Activated naive CD4-positive, alpha-beta T cell treated with anti-CD3 and anti-CD28 coated beads, Interleukin-2, amount 10 ng/mL, durations not matched to agents 7 days and 5 days (primary cell): ENCODE measurements around the gene TMEM61.

Source experiments
- CTCF ChIA-PET: fragments of 350-600 bp; sonication (Branson Sonifier 250); formaldehyde crosslinking; loops from one replicate; lab custom pipeline; 2021; ENCODE audit warnings: antibody characterized with exemption; lab: Charles Lee
- DNase-seq: peaks from one replicate; pipeline ENCODE4 v3.0.0-alpha.2; 2020
- H3K27ac Mint-ChIP-seq: one replicate; pipeline ENCODE4 v1.8.0; 2021; ENCODE audit warnings: mild to moderate bottlenecking, moderate library complexity, mixed read lengths
- H3K27me3 Mint-ChIP-seq: one replicate; pipeline ENCODE4 v1.8.0; 2021; ENCODE audit warnings: mild to moderate bottlenecking, mixed read lengths
- H3K36me3 Mint-ChIP-seq: one replicate; pipeline ENCODE4 v1.8.0; 2021; ENCODE audit warnings: mixed read lengths
- H3K4me1 Mint-ChIP-seq: one replicate; pipeline ENCODE4 v1.8.0; 2021; ENCODE audit warnings: mixed read lengths
- H3K4me3 Mint-ChIP-seq: one replicate; pipeline ENCODE4 v1.8.0; 2021; ENCODE audit warnings: mild to moderate bottlenecking, moderate library complexity, mixed read lengths
- H3K9me3 Mint-ChIP-seq: one replicate; pipeline ENCODE4 v1.8.0; 2021; ENCODE audit warnings: mixed read lengths

TMEM61 gene

GRCh38 chr1:54969879-54970278 is 10.5 kb upstream of the TMEM61 start:
- Mint-ChIP-seq H3K27me3 (peaks cover 50% of the 10 kb centered on the region), H3K4me1 (peaks cover 7% of the 10 kb centered on the region), H3K9me3 (no peaks in the 10 kb centered on the region), H3K27ac (no peak overlapping the region), H3K36me3 (no peaks in the 10 kb centered on the region), H3K4me3 (no peak overlapping the region)
- DNase-seq = no peak
- CTCF ChIA-PET = no interaction called here

- Mint-ChIP-seq H3K9me3 (no peaks in the 10 kb centered on the region), H3K27me3 (peaks cover 53% of the 10 kb centered on the region), H3K4me1 (peaks cover 5% of the 10 kb centered on the region), H3K27ac (no peak overlapping the region), H3K4me3 (no peak overlapping the region), H3K36me3 (no peaks in the 10 kb centered on the region)
- DNase-seq = no peak
- CTCF ChIA-PET = interaction anchor here (1.9 kb wide), 1 partner anchor 26 kb away, joined by 4 read pairs; no protein-coding TSS in a partner anchor
These were observed 9.5 kb upstream of the TMEM61 start for GRCh38 chr1:54970901-54971300.

- no peak for DNase-seq
- CTCF ChIA-PET = interaction anchor here (0.7 to 1.9 kb wide), 2 partner anchors 21 to 27 kb away, joined by 3 to 4 read pairs; no protein-coding TSS in a partner anchor
These were observed 9.1 kb upstream of the TMEM61 start for GRCh38 chr1:54971317-54971791.

GRCh38 chr1:54972436-54972835 is 8.0 kb upstream of the TMEM61 start:
- H3K36me3 Mint-ChIP-seq = no peaks in the 10 kb centered on the region
- DNase-seq = no peak
- H3K27ac Mint-ChIP-seq = no peak overlapping the region
- peaks cover 48% of the 10 kb centered on the region for H3K27me3 Mint-ChIP-seq
- no peak overlapping the region for H3K4me3 Mint-ChIP-seq
- H3K9me3 Mint-ChIP-seq = no peaks in the 10 kb centered on the region
- CTCF ChIA-PET = interaction anchor here (1.9 kb wide), 1 partner anchor 28 kb away, joined by 4 read pairs; no protein-coding TSS in a partner anchor
- H3K4me1 Mint-ChIP-seq = no peaks in the 10 kb centered on the region

More at GRCh38 chr1:54971317-54971791, 9.1 kb upstream of the TMEM61 start:
- Mint-ChIP-seq H3K27ac (no peak overlapping the region), H3K36me3 (no peaks in the 10 kb centered on the region), H3K4me1 (peaks cover under 1% of the 10 kb centered on the region), H3K4me3 (no peak overlapping the region), H3K9me3 (no peaks in the 10 kb centered on the region), H3K27me3 (peaks cover 51% of the 10 kb centered on the region)

DNA sequence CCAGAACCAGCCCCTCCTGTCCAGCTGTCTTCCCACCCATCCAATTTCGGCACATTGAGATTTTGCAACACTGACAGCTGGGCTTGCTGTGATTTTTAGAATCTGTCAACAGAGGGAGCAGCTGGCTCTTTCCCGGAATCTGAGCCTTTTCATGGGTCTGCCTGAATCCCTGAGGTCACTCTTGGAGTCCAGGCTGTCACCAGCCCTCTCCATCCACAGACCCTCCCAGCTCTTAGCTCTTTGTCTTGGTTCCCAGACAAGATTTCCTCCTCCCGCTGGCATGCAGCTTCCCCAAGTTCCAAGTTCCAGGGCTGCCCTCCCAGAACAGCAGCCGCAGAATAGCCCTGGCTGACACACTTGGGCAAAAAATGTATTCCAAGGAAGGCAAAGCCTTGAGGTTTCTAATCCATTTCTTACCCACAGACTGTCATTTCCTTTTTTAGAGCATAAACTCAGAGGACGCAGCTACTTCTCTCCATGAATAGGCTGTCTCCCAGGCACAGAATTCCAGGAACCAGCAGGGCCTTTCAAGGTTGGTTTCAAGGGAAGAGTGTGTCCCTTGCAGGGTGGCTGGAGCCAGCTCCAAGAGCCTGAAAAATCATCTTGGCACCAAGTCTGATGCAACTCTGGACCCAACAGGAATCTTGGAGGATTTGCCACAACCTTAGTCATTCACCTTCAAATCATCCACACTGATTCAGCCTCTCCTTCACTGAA is 7.1 kb upstream of the TMEM61 start:
- Mint-ChIP-seq H3K27ac (no peak overlapping the region), H3K4me1 (no peaks in the 10 kb centered on the region), H3K9me3 (no peaks in the 10 kb centered on the region), H3K27me3 (peaks cover 57% of the 10 kb centered on the region), H3K36me3 (no peaks in the 10 kb centered on the region), H3K4me3 (no peak overlapping the region)
- CTCF ChIA-PET = interaction anchor here (0.6 kb wide), 1 partner anchor 11 kb away, joined by 3 read pairs; no protein-coding TSS in a partner anchor
- no peak for DNase-seq

DNA sequence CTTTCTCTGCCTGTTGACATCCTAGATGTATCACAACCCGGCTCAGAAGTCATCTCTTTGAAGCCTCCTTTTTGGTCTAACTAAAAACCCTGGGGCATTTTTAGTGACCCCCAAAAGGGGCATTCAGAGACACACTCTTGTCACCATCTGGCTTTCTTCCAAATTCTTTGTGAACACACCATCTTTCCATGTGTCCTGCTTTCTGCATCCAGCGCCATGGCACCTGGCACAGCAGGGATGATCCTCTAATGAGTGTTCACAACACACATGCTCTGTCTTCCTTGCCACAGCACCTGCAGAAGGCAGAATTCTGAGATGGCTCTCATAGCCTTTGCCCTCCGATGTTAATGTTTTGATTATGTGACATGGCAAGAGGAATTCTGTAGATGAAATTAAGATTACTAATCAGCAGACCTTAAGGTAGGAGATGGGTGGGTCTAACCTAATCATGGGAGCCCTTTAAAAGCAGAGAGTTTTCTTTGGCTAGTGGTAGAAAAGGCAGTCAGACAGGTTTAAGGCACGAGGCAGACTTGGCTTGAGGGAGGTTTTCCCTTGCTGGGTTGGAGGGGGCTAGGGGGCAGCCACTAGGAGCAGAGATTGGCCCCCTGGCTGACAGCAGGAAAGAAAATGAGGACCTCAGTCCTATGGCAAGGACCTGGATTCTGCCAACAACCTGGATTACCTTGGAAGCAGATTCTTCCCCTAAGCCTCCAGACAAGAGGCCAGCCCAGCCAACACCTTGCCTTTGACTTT is 4.9 kb upstream of the TMEM61 start:
- CTCF ChIA-PET = no interaction called here
- H3K27me3 Mint-ChIP-seq = peaks cover 73% of the 10 kb centered on the region
- no peak overlapping the region for H3K27ac Mint-ChIP-seq
- no peaks in the 10 kb centered on the region for H3K4me1 Mint-ChIP-seq
- no peaks in the 10 kb centered on the region for H3K36me3 Mint-ChIP-seq
- H3K4me3 Mint-ChIP-seq = no peak overlapping the region
- no peaks in the 10 kb centered on the region for H3K9me3 Mint-ChIP-seq
- no peak for DNase-seq

DNA sequence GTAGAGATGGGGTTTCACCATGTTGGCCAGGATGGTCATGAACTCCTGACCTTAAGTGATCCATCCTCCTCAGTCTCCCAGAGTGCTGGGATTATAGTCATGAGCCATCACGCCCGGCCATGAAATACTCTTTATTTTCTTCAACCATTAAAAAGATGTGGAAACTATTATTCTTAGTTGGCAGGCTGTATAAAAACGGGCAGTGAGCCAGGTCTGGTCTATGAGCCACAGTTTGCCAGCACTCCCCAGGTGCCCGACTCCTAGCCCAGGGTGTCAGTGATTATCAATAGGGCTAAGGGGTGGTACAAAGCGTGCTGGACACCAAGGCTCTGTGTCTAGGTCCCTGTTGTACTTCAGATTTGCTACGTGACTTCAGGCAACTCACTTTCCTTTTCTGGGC is 3.7 kb upstream of the TMEM61 start:
- H3K4me1 Mint-ChIP-seq = no peaks in the 10 kb centered on the region
- H3K36me3 Mint-ChIP-seq = no peaks in the 10 kb centered on the region
- no peak for DNase-seq
- peaks cover 78% of the 10 kb centered on the region for H3K27me3 Mint-ChIP-seq
- no peak overlapping the region for H3K4me3 Mint-ChIP-seq
- H3K9me3 Mint-ChIP-seq = no peaks in the 10 kb centered on the region
- CTCF ChIA-PET = interaction anchor here (1.6 kb wide), 1 partner anchor 31 kb away, joined by 5 read pairs; no protein-coding TSS in a partner anchor
- H3K27ac Mint-ChIP-seq = no peak overlapping the region

DNA sequence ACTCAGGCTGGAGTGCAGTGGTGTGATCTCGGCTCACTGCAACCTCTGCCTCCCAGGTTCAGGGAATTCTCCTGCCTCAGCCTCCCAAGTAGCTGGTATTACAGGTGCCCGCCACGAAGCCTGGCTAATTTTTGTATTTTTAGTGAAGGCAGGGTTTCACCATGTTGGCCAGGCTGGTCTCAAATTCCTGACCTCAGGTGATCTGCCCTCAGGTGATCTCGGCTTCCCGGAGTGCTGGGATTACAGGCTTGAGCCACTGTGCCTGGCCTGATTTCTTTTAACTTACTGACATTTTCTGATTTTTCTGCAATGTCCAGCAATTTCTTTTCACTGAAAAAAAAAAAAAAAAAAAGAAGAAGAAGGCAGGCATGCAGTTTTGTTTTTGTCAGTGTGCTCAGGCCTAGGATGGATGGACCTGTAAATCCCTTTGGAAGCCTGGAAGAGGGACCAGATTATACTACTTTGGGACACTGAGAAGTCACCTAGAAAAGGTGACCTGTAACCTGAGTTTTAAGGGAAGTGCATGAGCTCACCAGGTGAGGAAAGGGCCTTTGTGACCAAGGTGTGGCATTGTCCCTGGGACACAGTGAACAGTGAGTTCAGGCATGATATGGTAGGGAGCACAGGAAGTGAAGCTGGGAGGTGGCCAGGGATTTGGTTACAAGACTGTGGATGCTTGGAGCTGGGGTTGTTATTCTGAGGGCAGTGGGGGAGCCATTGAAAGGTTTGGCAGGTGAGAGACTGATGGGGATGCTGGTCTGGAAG is 2.7 kb upstream of the TMEM61 start:
- Mint-ChIP-seq H3K4me3 (no peak overlapping the region), H3K27me3 (peaks cover 81% of the 10 kb centered on the region), H3K36me3 (no peaks in the 10 kb centered on the region), H3K27ac (no peak overlapping the region), H3K9me3 (no peaks in the 10 kb centered on the region), H3K4me1 (no peaks in the 10 kb centered on the region)
- DNase-seq = no peak
- CTCF ChIA-PET = interaction anchor here (1.0 to 1.8 kb wide), 3 partner anchors 10 to 32 kb away, joined by 3 to 5 read pairs (median 5); no protein-coding TSS in a partner anchor

GRCh38 chr1:54978528-54979326 is 1.7 kb upstream of the TMEM61 start:
- Mint-ChIP-seq H3K27ac (no peak overlapping the region), H3K27me3 (peaks cover 78% of the 10 kb centered on the region), H3K4me1 (no peaks in the 10 kb centered on the region), H3K9me3 (no peaks in the 10 kb centered on the region), H3K36me3 (no peaks in the 10 kb centered on the region), H3K4me3 (no peak overlapping the region)
- CTCF ChIA-PET = interaction anchor here (0.9 to 1.8 kb wide), 4 partner anchors 9 to 34 kb away, joined by 3 to 5 read pairs (median 4); no protein-coding TSS in a partner anchor
- no peak for DNase-seq

DNA sequence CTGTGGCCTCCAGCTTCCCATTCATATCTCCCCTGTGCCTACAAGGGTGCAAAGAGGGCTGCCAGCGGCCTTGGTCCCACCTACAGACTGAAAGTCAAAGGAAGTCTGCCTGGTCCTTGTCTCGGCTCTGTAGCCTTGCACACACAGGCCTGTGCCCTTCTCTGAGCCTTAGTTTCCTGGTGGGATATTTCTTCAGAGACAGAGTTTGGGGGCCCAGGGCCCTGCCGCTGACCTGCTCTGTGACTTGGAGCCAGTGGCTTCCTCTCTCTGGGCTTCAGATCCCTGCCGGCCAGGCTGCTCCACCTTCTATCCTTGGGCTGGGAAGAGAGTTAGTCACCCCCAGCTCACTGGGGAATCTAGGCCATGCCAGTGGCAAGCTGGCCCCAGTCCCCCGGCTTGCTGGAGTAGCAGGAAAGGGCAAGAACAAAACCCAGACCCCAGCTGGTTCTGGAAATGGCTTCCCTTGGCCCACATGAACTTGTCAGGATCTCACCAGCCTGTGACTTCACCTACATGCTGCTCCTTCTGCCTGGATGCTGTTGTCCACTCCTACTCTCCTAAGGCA is 1.0 kb upstream of the TMEM61 start:
- H3K4me3 Mint-ChIP-seq = no peak overlapping the region
- no peaks in the 10 kb centered on the region for H3K4me1 Mint-ChIP-seq
- CTCF ChIA-PET = interaction anchor here (0.9 to 1.8 kb wide), 2 partner anchors 29 to 34 kb away, joined by 4 to 5 read pairs; no protein-coding TSS in a partner anchor

DNA sequence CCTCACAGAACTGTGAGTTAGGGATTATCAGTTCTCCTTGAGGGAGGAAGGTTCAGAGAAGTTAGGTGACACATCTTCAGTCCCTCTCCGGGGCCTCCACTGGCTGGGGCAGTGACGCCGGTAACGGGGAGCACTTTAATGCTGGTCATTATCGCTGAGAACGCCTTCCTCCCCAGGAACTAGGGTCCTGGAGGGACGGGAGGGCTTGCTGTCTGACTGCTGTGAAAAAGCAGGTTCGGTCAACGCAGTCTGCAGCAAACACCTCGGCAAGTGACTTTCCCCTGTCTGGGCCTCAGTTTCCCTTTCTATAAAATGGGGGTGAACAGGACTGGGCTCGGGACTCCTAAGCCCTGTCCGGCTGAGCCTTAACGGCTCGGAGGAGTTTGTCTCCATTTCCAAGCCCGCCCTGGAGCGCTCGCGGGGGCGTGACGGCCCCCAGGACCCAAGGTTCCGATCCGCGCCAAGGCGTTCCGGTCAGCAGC is 341 bp upstream of the TMEM61 start:
- Mint-ChIP-seq H3K4me1 (no peaks in the 10 kb centered on the region), H3K4me3 (no peak overlapping the region), H3K9me3 (no peaks in the 10 kb centered on the region), H3K27ac (no peak overlapping the region), H3K36me3 (no peaks in the 10 kb centered on the region), H3K27me3 (peaks cover 85% of the 10 kb centered on the region)
- CTCF ChIA-PET = no interaction called here
- DNase-seq = no peak

More for the DNA sequence above, 1.0 kb upstream of the TMEM61 start:
- no peak overlapping the region for H3K27ac Mint-ChIP-seq
- H3K36me3 Mint-ChIP-seq = no peaks in the 10 kb centered on the region
- peaks cover 84% of the 10 kb centered on the region for H3K27me3 Mint-ChIP-seq
- H3K9me3 Mint-ChIP-seq = no peaks in the 10 kb centered on the region
- no peak for DNase-seq

DNA sequence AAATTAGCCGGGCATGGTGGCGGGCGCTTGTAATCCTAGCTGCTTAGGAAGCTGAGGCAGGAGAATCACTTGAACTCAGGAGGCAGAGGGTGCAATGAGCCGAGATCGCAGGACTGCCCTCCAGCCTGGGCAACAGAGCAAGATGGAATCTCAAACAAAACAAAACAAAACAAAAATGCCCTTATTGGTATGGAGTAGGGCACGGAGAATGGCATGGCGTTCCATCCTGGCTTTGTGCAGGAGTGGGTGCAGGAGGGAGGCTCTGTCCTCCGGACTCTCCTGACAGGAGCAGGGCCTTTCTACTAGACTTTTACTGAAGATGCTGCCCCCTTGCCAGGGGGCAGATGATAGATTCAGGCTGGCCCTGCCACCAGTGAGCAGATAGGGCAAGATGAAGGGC is 1.0 kb downstream of the TMEM61 start:
- H3K36me3 Mint-ChIP-seq = no peaks in the 10 kb centered on the region
- peaks cover 86% of the 10 kb centered on the region for H3K27me3 Mint-ChIP-seq
- no peak overlapping the region for H3K27ac Mint-ChIP-seq
- DNase-seq = no peak
- H3K9me3 Mint-ChIP-seq = no peaks in the 10 kb centered on the region
- H3K4me1 Mint-ChIP-seq = no peaks in the 10 kb centered on the region
- CTCF ChIA-PET = no interaction called here
- no peak overlapping the region for H3K4me3 Mint-ChIP-seq

DNA sequence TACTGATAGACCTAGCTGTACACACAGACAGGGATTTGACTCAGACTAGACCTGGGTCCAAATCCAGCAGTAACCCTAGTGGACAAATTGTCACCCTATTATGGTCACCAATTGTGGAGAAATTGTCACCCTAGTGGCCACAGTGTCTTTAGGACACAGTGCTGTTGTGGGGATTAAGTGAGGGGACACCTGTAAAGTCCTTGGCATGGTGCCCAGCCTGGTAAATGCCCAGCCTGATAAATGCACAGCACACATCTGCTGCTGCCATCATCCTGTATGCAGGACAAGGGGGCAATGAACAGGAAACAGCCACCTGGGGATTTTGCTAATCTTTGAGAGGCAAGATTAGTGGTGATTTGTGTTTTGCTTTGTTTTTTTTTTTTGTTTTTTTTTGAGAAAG is 2.3 kb downstream of the TMEM61 start:
- no peaks in the 10 kb centered on the region for H3K4me1 Mint-ChIP-seq
- no peak overlapping the region for H3K27ac Mint-ChIP-seq
- H3K4me3 Mint-ChIP-seq = no peak overlapping the region
- no peaks in the 10 kb centered on the region for H3K9me3 Mint-ChIP-seq
- no peak for DNase-seq
- peaks cover 75% of the 10 kb centered on the region for H3K27me3 Mint-ChIP-seq
- no peaks in the 10 kb centered on the region for H3K36me3 Mint-ChIP-seq
- CTCF ChIA-PET = no interaction called here
